Mesenteric fat pad (tissue), 1 donor: ENCODE data around the gene CCM2L. TPM values are rescaled to one million over a fixed set of nuclear protein-coding genes. Genes with fewer than 3 reads are reported as not detected.

Source experiments
- DNase-seq: peaks from one replicate; pipeline ENCODE4 v3.0.0-alpha.2; 2020; ENCODE audit warnings: low spot score
- total RNA-seq: library from RNA; stranded (reverse); fragmentation: NEBNext Ultra II Directional; extraction: Animal tissue kit (Norgen Biotek cat#: 25700); gene quantifications from one replicate; pipeline ENCODE4 v1.2.1, GENCODE V29; 2021
- donor health status: DM: yes; HTN: yes; CAD: no.

CCM2L gene
- total RNA-seq, 1 donor from 2014 or later: 10.4 TPM

DNA sequence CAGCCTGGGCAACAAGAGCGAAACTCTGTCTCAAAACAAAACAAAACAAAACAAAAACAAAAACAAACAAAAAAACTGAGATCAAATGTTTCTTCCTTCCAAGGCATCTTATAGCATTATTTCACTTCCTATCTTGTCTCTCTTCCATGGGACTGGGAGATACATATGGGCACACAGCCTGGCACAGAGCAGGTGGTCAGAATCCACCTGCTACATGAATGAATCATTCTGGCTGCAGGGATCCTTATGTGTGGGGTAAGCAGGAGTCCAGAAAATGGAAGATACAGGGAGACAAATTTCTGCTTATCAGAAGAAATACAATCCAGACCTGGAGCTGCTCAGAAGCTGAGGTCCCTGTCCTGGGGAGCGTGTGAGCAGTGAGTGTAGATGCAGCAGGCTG lies 18.2 kb upstream of the CCM2L start:
- DNase-seq: no peak

DNA sequence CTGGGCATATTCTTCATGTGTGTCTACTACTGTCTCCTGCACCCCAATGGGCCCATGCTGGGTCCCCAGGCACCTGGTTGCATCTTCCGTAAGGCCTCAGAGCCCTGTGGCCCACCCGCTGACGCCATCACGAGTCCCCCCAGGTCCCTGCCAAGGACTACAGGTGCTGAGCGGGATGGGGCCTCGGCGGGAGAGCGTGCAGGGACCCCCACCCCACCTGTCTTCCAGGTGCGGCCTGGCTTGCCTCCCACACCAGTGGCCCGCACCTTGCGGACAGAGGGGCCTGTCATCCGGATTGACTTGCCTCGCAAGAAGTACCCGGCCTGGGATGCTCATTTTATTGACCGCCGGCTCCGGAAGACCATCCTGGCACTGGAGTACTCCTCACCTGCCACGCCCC lies 13.2 kb upstream of the CCM2L start:
- DNase-seq: no peak

DNA sequence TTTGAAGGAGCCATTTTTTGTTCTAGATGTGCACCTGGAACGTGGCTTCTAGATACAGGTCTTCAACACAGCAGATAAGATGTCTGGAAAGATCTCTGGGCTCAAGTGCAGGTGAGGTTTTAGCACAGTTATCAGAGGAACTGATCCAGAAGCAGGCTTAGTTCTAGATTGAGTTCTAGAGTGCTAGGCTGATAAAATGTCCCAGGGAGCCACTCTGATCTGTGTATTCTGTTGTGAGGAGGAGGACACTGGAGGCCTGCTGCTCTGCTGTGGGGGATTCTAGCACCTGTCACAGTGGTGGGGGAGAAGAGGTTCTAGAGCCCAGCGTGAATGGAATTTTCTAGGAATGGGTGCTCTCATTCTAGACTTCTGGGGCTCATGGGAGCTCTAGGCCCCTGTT lies 12.0 kb upstream of the CCM2L start:
- no peak for DNase-seq

DNA sequence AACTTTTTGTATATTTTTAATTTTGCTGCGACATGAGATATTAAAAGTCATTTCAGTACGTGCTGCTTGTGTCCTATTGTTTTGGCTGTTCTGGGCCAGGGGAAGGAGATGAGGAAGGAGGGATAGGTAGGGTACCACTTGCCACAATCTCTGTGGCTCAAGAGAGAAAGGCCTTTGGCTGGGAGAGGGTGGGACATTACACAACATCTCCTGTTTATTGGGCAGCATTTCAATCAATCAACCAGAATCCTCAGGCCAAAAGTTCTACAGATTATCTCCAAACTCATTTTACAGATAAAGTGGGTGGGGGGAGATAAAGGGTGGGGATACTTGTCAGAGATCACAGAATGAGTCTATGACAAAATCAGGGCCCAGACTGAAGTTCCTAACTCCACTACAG lies 6.9 kb upstream of the CCM2L start:
- DNase-seq: no peak

DNA sequence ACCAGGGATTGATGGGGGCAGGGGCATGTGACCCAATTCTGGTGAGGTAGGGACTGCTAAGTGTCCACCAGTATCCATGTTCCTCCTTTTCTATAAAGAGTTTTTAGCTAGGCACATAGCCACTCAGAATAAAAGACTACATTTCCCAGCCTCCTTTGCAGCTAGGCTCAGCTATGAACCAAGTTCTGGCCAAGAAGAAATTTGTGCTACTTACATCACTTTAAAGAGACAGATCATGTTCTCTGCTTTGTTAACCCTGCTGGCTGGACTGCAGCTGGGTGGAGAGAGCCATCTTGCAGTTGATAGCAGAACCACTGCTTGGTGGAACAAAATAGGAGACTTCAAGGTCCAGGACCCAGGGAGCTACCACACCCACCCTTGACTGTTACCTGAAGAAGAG lies 5.3 kb upstream of the CCM2L start:
- no peak for DNase-seq

DNA sequence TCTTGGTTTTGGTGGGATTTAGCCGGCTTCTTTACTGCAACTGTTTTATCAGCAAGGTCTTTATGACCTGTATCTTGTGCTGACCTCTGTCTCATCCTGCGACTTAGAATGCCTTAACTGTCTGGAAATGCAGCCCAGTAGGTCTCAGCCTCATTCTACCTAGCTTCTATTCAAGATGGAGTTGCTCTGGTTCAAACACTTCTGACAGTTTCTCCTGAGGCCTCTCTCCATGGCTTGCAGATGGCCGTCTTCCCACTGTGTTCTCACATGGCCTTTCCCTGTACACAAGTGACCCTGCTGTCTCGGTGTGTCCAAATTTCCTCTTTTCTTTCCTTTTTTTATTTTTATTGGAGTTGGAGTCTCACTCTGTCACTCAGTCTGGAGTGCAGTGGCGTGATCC lies 4.2 kb upstream of the CCM2L start:
- DNase-seq: no peak

DNA sequence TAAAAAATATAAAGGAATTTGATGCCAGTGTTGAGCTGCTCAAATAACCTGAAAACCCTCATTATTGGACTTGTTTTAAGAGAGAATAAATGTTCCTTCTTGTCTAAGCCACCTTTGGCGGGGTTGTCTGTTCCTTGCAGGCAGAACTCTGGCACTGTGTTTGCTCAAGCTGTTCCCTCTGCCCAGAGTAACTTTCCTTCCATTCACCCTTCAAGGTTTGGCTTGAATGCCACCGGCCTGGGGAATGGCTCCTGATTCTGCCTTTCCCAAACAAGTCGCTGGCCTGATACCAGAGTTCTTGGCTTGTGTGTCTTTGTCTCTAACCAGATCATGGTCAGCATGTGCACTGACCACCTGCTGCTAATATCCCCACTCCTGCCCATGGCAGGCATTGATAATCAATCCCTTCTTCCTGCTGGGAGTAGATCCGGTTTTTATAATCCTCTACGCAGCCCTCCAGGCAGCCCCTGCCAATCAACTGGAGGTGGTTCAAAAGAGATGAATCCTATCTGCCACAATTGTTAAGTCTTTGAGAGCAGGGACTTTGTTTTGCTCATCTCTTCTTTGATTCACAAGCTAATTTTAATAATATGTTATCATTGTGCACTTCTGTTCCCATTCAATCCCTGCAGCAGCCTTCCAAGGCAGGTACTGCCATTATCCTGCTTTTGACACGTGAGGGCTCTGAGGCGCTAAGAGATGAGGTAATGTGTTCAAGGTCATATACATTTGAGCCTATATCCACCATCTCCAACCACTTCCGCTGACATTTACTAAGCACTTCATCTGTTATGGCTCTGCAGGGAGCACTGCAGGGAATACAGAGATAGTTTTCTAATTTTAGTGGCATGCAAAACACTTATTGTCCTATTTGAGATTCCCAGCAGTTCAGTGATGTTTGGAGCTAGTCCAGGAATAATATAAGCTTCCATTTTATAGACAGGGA lies 3.1 kb upstream of the CCM2L start:
- DNase-seq: no peak

DNA sequence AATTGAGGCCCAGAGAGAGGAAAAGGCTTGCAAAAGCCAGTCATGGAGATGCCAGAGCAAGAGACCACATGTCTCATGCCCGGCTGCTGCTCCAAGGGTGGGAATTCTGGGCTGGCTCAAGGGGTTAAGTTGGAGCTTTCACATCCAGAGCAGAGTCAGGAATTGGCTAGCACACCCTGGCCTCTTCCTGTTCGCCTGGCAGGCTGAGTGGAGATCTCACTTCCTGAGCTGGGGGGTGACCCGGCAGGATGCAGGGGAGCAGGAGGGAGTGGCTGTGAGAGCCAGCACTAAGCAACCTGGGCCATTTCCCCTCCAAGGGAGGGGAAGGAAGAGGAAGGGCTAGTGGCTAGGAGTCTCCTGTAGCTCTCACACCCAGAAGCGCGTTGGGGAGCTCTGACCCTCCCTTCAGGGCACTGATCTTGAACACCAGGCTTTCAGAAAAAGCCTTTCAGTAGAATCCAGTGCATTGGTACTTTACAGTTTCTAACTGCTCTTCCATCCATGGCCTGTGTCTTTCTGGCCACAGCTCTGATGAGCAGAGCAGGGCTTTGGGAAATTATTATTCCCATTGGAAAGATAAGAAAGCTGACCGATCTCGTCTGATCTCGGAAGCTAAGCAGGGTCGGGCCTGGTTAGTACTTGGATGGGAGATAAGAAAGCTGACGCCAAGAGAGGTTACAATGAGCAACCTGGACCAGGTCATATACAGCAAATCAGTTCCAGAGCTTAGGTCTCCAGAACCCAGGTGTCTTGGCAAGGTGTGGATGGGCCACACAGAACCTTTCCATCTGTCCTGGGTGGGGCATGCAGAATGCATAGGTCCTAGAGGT lies 2.2 kb upstream of the CCM2L start:
- DNase-seq: no peak

DNA sequence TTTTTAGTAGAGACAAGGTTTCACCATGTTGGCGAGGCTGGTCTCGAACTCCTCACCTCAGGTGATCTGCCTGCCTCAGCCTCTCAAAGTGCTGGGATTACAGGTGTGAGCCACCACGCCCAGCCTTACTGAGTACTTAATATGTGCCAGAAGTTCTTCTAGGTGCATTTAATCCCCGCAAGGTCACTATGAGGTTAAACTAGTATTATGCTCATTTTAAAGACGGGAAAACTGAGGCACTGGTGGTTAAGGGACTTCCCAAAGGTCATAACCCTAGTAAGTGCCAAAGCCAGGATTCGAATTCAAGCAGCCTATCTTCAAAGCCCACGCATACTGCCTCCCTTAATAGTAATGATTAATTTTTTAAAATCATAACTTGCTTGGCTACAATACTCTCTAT lies 674 bp upstream of the CCM2L start:
- DNase-seq: no peak

DNA sequence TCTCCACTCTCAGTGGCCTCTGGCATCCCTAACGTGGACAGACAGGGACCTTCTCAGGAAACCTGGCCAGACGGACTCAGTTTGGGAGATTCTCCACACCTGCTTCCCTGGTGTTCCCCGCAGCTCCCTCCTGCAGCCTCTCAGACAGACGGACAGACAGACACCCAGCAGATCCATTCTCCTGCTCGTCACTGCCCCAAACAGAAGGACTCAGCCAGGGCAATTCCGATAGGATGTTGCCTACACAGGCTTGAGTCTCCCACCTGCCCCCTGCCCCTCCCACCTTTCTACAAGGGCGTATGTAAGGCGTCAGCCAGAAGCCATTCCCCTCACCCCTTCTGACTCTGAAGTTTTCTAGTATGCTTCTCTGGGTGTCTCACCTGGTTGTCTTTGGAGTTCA lies 428 bp downstream of the CCM2L start:
- no peak for DNase-seq

DNA sequence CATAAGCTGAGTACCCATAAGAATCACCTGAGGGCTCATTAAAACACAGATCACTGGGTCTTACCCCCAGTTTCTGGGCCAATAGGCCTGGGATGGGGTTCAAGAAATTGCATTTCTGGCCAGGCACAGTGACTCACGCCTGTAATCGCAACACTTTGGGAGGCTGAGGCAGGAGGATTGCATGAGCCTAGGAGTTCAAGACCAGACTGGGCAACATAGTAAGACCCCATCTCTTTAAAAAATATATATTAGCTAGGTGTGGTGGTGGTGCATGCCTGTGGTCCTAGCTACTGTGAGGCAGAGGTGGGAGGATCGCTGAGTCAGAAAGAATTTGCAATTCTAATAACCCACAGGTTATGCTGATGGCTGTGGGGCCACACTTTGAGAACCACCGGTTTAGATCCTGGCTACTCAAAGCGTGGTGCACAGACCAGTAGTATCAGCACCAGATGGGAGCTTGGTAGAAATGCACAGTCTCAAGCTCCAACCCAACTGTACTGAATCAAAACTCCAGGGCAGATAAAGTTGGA lies 2.0 kb downstream of the CCM2L start:
- DNase-seq: no peak

DNA sequence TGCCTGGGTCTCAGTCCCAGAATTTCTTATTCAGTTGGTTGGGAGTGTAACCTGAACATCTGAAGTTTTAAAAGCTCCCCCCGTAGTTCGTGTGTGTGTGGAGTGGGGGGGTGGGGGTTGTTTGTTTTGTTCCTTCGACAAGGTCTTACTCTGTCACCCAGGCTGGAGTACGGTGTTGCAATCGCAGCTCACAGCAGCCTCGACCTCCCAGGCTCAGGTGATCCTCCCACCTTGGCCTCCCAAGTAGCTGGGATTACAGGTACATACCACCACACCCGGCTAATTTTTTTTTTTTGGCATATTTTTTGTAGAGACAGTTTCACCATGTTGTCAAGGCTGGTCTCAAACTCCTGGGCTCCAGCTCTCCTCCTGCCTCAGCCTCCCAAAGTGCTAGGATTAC lies 3.1 kb downstream of the CCM2L start:
- no peak for DNase-seq

DNA sequence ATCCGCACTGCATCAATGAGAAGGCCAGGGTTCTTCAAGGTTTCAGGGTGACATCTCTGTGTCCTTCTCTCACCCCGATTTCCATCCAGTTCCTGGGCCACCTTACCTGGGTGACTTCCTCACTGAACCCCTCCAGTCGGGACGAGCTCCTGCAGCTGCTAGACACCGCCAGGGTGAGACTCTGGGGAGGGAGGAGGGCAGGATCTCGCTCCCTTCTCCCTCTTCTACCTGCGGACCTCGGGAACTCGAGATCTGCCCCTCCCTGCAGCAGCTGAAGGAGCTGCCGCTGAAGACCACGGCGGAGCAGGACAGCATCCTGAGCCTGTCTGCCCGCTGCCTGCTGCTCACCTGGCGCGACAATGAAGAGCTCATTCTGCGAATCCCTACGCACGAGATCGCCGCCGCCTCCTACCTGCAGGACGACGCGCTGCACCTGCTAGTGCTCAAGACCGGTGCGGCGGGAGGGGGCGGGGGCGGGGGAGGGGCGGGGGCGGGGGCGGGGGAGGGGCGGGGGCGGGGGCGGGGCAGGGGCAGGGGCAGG lies 7.5 kb downstream of the CCM2L start:
- DNase-seq: no peak

DNA sequence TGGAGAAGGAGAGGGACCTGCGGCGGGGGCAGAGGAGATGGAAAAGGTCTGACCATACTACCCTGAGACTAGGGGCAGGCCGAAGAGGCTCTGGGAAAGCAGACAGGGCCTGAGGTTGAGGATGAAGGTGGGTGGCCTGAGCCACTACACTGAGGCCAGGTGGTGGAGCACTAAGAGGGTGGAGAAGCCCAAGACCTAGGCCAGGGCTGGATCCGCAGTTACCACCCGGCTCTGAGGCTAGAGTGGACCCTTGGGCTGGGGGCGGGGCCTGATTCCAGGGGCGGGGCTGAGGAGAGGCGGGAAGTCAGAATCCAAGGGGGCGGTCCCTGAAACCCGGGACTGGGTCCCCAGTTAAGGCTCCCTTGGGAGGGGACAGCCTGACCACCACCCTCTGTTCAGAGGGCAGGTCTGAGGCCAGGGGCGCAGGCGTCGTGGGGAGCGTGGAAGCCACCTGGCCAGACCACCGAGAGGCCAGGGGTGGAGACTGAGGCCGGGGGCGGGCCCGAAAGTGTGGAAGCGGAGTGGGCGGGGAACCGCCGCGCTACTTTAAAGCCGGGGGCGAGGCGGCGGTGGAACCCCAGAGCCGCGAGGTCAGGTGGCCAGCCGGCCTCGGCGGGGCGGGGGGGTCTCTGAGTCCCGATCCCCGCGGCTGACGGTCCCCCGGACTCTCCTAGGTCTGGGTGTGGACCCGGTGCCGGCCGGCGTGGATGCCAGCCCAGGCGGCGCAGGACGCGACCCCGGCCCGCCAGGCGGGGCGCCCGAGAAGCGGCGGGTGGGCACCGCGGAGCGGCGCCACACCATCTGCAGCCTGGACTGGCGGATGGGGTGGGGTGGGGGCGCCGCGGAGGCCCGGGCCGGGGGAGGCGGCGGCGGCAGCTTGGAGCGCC lies 8.3 kb downstream of the CCM2L start:
- DNase-seq: no peak

DNA sequence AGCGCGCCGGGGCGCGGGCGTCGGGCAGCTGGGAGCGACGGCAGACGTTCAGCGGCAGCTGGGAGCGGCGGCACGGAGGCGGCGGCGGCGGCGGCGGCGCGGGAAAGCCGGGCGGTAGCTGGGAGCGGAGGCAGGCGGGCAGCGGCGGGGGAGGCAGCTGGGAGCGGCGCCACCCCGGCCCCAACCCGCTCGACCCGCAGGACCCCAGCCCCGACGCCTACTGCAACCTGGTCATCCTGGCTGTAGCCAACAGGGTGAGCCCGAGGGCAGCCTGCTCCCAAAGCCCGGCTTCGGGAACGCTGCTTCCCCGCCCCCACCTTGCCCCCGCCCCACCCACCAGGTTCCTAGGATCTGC lies 8.9 kb downstream of the CCM2L start:
- DNase-seq: no peak

DNA sequence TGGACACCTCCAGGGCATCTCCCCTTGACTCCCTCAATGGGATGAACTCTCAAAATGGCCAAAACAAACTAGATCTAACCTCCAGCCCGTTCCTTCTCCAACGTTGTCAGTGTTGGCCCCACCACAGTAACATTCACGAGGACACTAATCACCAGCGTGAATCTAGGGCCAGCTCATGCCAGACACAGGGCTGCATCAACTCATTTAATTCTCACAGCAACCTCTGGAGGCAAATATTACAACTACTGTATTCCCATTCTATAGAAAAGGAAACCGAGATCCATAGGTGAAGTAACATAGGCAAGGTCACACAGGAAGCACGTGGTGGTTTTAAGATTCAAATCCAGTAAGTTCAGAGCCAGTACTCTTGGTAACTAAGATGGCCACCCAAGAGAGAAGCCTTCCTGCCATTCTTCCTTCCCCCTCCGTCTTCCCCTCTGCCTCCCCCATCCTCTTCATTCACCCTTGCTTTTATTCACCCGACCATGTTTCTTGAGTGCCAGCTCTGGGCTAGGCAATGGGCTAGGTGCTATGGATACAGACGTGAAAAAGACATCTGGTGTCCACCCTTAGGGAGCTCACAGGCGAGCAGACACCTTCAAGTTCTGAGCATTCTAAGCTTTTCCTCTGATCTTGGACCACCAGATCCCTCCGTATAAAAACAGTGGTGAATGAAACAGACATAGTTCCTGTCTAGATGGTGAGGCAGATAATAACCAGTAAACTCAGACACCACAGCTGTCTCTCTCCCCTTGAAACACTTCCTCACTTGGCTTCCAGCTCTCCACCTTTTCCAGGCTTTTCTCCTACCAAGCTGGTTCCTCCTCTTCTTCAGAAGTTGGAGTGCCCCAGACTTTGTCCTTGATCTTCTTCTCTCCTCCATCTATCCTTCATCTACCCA lies 9.6 kb downstream of the CCM2L start:
- DNase-seq: no peak

DNA sequence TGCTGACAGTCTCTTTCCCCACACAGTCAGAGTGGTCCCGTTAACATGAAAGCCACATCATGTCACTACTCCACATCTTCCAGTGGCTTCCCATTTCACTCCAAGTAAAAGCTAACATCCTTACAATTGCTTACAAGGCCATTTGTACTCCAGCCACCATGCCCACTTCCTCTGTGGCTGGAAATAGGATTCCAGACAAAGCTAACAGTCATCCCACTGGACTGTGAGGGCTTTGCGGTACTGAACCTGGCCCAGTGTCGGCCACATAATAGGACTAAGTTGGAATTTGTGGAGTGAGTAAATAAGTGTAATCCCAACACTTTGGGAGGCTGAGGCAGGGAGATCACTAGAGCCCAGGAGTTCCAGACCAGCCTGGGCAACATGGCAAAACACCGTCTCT lies 10.9 kb downstream of the CCM2L start:
- DNase-seq: no peak

DNA sequence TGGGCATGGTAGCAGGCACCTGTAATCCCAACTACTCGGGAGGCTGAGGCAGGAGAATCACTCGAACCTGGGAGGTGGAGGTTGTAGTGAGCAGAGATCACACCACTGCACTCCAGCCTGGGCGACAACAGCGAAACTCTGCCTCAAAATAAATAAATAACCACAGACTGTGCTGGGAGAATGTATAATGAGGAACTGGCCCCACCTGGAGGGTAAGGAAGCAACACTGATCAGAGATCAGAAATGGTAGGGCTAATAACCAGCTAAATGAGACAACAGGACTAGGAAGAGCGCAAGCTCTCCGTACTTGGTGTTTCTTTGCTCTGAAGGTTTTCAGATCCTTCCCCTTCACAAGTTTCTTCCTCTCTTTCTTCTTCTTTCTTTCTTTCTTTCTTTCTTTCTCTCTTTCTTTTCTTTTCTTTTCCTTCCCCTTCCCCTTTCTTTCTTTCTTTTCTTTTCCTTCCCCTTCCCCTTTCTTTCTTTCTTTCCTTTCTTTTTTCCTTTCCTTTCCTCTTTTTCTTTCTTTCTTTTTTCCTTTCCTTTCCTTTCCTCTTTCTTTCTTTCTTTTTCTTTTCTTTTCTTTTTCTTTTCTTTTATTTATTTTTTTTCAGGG lies 14.6 kb downstream of the CCM2L start:
- no peak for DNase-seq

DNA sequence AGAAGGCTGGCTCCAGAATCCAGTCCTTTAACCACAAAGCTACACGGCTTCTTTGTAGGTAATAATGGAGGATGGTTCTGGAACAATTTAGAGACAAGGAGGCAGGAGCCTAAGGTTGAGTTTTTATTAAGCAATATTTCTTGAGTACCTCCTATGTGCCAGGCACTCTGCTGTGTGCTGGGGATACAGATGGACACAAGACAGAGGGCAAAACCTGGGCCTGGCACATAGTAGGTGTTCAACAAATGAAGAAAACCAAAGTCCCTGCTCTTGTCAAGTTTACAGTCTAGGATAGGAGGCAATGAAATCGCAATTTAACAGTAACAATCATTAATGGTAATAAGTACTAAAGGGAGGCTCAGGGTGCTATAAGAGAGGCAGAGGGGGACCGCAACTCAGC lies 17.4 kb downstream of the CCM2L start:
- no peak for DNase-seq
